Tibial nerve (tissue), 4 donors: ENCODE data around the gene TMED7. TPM values are rescaled to one million over a fixed set of nuclear protein-coding genes. Genes with fewer than 3 reads are reported as not detected.

Source experiments
- DNase-seq, 2 donors: peaks; one replicate each; pipeline ENCODE4 v3.0.0-alpha.2; 2019; ENCODE audit warnings: low spot score in 2 of 2
- H3K27ac ChIP-seq, 4 donors: fragments of 200-600 bp; sonication (generic) in 3 of 4; one replicate each; pipeline ENCODE4 v1.5.1; 2017 to 2019; ENCODE audit warnings: mild to moderate bottlenecking in 1 of 4
- H3K27me3 ChIP-seq, 2 donors: fragments of 200-600 bp; sonication (generic) in 1 of 2; one replicate each; pipeline versions ENCODE4 v1.5.1 to v1.6.0; 2017 to 2019
- H3K36me3 ChIP-seq, 3 donors: fragments of 200-600 bp; sonication (generic); one replicate each; pipeline ENCODE4 v1.5.1; 2018 to 2019
- H3K4me1 ChIP-seq, 4 donors: fragments of 200-600 bp; sonication (generic) in 3 of 4; one replicate each; pipeline ENCODE4 v1.5.1; 2017 to 2019
- H3K4me3 ChIP-seq, 4 donors: fragments of 200-600 bp; sonication (generic) in 3 of 4; one replicate each; pipeline ENCODE4 v1.5.1; 2017 to 2019; ENCODE audit warnings: mild to moderate bottlenecking in 1 of 4, moderate library complexity in 1 of 4
- H3K9me3 ChIP-seq, 4 donors: fragments of 200-600 bp; sonication (generic) in 3 of 4; one replicate each; pipeline ENCODE4 v1.5.1; 2017 to 2019
- CTCF ChIP-seq, 5 experiments: fragments of 200-600 bp in 3 of 5; fragments of 450-650 bp in 2 of 5; sonication (generic) in 3 of 5; IDR thresholded peaks; one replicate each; pipeline ENCODE4 v1.5.1; 2016 to 2019; ENCODE audit warnings: antibody characterized with exemption in 5 of 5, mild to moderate bottlenecking in 3 of 5, moderate library complexity in 2 of 5
- EP300 ChIP-seq, 2 donors: sonication (generic); formaldehyde crosslinking; IDR thresholded peaks; one replicate each; pipeline ENCODE4 v1.6.1; 2017; ENCODE audit warnings: antibody characterized with exemption in 2 of 2, mild to moderate bottlenecking in 1 of 2
- POLR2A ChIP-seq, 2 donors: fragments of 450-650 bp; IDR thresholded peaks; one replicate each; pipeline ENCODE4 v1.6.1; 2017; ENCODE audit warnings: antibody characterized with exemption in 2 of 2, mild to moderate bottlenecking in 2 of 2, moderate library complexity in 2 of 2
- WGBS, 2 donors: methylation state at CpG; one replicate each; pipeline ENCODE4 v1.1.5; 2018; 5-methylcytosine and 5-hydroxymethylcytosine counted together
- total RNA-seq, 4 donors: library from RNA; depleted of rRNA; stranded (reverse); fragments of >200 nt; gene quantifications; one replicate each; pipeline ENCODE4 v1.1.0, GENCODE V29; 2016

TMED7 gene
- total RNA-seq, 4 donors from 2014 or later: 58.5 to 82.5 (median 76.4) TPM

GRCh38 chr5:115621365-115621900, 4.4 kb downstream of the TMED7 start:
- Histone ChIP-seq H3K4me1 (peaks cover 0 to 51% (median 19%) of the 10 kb centered on the region in 4 donors), H3K9me3 (no peaks in the 10 kb centered on the region), H3K36me3 (peaks cover 3 to 42% (median 7%) of the 10 kb centered on the region in 3 donors), H3K4me3 (no peak overlapping the region), H3K27me3 (no peaks in the 10 kb centered on the region), H3K27ac (no peak overlapping the region)
- DNase-seq: no peak
- 63 to 67% methylated on average over 4 of the region's 4 CpGs for WGBS, 2 donors
- TF ChIP-seq CTCF (IDR thresholded peaks at IDR 0.05): no peak

DNA sequence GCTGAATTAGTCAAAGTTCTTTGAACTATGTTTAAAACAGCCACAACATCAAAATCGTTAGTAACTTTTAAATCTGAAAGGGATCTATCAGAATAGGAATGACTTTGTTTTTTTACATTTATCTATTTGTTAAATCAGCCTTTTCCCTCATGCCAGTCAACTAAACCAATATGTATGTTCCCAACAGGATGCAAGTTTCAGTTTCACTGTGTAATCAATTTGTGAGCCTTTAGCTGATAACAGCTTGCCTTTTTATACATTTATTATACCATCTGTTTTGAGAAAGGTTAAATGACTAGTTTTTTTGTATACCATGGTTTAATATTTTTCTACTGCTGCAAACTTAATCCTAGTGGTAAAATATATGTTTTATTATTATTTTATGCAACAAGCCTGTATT, 8.9 kb downstream of the TMED7 start:
- H3K27ac ChIP-seq: no peak overlapping the region
- 75 to 84% methylated on average over 1 of the region's 1 CpG for WGBS, 2 donors
- no peaks in the 10 kb centered on the region for H3K27me3 ChIP-seq
- no peak for TF ChIP-seq EP300 (IDR thresholded peaks at IDR 0.05)
- no peak for TF ChIP-seq CTCF (IDR thresholded peaks at IDR 0.05)
- no peak for TF ChIP-seq POLR2A (IDR thresholded peaks at IDR 0.05)
- DNase-seq: no peak
- H3K4me1 ChIP-seq: peaks cover 0 to 17% (median 0%) of the 10 kb centered on the region in 4 donors
- peaks cover 3 to 69% (median 7%) of the 10 kb centered on the region in 3 donors for H3K36me3 ChIP-seq
- H3K9me3 ChIP-seq: no peaks in the 10 kb centered on the region
- no peak overlapping the region for H3K4me3 ChIP-seq

GRCh38 chr5:115616472-115616871, 9.4 kb downstream of the TMED7 start:
- Histone ChIP-seq H3K27me3 (no peaks in the 10 kb centered on the region), H3K27ac (no peak overlapping the region), H3K9me3 (no peaks in the 10 kb centered on the region), H3K36me3 (peaks cover 3 to 69% (median 7%) of the 10 kb centered on the region in 3 donors), H3K4me1 (peaks cover 0 to 14% (median 0%) of the 10 kb centered on the region in 4 donors), H3K4me3 (no peak overlapping the region)
- TF ChIP-seq POLR2A (IDR thresholded peaks at IDR 0.05) (no peak), EP300 (IDR thresholded peaks at IDR 0.05) (no peak), CTCF (IDR thresholded peaks at IDR 0.05) (no peak)
- no peak for DNase-seq

DNA sequence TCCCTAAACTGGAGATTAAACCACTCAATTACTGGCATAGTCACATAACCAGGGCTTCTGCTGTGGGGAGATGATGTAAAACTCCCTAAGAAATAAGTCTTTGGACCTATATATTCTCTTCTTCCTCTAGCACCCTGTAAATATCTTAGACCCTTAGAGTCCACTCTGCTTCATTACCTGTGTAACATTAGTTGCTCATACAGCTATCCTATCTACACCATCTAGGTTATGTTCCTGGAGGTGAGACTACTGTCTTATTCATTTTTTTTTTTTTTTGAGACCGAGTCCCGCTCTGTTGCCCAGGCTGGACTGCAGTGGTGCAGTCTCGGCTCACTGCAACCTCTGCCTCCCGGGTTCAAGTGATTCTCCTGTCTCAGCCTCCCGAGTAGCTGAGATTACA, 14.0 kb downstream of the TMED7 start:
- Histone ChIP-seq H3K4me3 (no peak overlapping the region), H3K9me3 (no peaks in the 10 kb centered on the region), H3K27ac (no peak overlapping the region), H3K36me3 (peaks cover 0 to 36% (median 0%) of the 10 kb centered on the region in 3 donors), H3K4me1 (peaks cover 0 to 14% (median 0%) of the 10 kb centered on the region in 4 donors), H3K27me3 (no peaks in the 10 kb centered on the region)
- WGBS, 2 donors: 96 to 97% methylated on average over 5 of the region's 5 CpGs
- DNase-seq: no peak
- TF ChIP-seq CTCF (IDR thresholded peaks at IDR 0.05): no peak
- TF ChIP-seq POLR2A (IDR thresholded peaks at IDR 0.05): no peak
- no peak for TF ChIP-seq EP300 (IDR thresholded peaks at IDR 0.05)

DNA sequence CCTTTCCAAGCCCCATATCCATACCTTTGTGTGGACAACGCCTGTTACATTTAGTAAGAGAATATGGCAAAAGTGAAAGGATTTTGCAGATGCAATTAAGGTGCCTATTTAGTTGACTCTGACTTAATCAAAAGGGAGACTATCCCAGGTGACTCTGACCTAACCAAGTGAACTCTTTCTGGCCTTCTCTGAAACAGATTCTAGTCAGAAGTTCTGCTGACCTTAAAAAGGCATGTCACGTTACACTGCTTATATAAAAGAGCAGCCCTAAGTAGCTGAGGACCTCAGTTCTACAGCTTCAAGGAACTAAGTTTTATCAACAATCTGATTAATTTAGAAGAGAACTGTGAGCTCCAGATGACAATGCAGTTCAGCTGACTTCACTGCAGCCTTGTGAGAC, 17.9 kb downstream of the TMED7 start:
- Histone ChIP-seq H3K9me3 (no peaks in the 10 kb centered on the region), H3K36me3 (peaks cover 0 to 14% (median 0%) of the 10 kb centered on the region in 3 donors), H3K4me1 (peaks cover 0 to 22% (median 2%) of the 10 kb centered on the region in 4 donors), H3K27ac (no peak overlapping the region), H3K27me3 (no peaks in the 10 kb centered on the region), H3K4me3 (no peak overlapping the region)
- no peak for DNase-seq
- 91 to 92% methylated on average over 2 of the region's 2 CpGs for WGBS, 2 donors
- TF ChIP-seq CTCF (IDR thresholded peaks at IDR 0.05): no peak
